Stimulated activated CD4-positive, alpha-beta T cell treated with anti-CD3 and anti-CD28 coated beads, Interleukin-15, amount 100 ng/mL, for 24 hours (primary cell): ENCODE data around the gene AKAP9.
"Not testable (repeated sequence)": the region's sequence is repeated elsewhere in the genome, so short reads cannot be mapped to it uniquely, and the experiment has no call there.

ENCODE experiments used
- DNase-seq: peaks from one replicate; pipeline ENCODE4 v3.0.0-alpha.2; 2020

Gene AKAP9

DNA sequence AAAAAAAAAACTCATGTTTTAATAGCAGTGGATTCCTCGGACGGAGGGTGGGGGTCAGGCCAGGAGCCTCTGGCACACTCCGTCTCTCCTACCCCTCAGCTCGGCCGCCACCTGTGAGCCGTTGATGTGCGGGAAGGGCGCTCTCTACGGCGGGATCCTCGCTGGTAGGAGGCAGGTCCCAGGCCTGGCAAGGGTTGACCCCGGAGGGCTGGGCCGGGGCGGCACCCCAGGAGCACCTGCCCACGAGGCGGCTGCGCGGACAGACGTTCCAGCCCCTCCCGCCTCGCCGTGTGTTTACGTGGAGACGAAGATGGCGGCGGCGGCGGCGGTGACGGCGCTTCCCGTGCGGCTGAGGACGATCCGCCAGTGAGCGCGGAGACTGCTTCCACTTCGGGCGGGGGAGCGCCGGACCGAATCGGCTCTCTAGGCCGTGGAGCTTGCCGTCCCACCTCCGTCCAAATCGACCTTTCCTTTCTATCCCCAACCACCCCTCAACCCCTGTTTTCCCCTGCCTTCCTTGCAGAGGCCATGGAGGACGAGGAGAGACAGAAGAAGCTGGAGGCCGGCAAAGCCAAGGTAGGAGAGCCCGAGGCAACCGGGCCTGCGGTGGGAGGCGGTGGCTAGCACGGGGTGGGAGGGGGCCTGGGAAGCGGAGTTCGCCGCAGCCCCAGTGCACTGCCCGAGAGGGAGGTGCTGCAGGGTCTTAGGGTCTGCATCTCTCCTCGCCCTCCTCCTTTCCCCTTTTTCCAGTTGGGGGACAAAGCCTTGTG lies at the start of gene AKAP9:
Gene AKAP9 (plus strand): TSS at position 291 of the 770 bp plus-strand sequence. CDS start 238 bp downstream, at position 529.
- peak; percentile 94 for DNase-seq

DNA sequence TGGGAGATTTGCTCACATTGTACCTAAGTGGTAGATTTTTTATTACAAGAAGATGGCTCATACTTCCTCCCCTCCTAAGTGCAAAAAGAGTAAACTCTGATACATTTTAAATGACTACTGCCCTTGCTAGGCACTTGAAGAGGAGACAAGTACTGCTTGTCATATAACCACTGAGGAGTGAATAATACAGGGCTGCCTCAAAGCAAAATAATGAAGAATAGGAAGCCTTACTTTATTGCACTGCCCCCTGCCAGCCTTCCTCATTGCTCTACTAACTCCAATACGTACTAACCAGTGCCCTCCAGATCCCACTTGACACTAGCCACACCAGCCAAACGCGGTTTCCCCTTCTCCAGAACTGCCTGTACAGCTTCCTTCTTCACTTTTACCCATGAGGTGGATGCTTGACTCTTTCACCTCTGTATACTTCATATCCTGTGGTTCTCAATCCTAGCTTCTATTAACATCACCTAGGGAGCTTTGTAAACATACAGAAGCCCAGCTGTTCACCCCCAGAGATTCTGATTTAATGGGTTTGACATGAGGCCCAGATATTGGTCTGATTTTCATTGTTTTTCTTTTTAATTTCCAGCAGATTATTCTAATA lies 48.5 kb upstream of the AKAP9 start:
- DNase-seq = no peak

DNA sequence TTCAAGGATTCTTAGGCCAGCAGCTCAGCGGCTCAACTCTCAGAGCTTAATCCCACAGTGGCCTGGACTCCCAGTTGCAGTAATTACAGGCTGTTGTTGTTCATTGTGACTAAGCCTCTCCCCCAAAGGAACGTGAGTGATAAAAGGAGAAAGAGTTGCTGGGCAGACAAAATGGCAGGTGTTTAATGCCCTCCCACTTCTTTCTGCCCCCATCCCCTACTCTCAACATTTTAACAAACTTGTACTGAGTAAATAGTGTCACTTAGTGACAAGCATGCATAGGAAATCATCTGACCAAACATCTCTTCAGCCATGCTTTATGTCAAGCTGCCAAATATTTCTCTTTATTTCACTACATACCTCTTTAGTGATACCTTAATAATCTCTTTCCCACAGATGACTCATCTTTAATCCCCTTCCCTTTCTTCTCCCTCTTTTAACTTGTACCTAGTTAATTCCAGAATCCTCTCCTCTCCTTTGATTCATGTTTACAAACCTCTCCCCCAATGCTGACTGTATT lies 47.8 kb upstream of the AKAP9 start:
- DNase-seq = no peak

DNA sequence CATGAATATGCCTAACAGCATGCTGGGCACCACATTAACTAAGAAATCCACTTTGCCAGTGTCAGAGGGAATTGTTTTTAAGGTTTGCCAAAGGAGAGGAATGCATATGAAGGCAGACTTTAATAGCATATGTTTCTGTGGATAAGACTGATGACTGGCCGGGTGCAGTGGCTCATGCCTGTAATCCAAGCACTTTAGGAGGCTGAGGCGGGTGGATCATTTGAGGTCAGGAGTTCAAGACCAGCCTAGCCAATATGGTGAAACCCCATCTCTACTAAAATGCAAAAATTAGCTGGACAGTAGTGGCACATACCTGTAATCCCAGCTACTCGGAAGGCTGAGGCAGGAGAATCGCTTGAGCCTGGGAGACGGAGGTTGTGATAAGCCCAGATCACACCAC lies 47.0 kb upstream of the AKAP9 start:
- not testable (repeated sequence) for DNase-seq

DNA sequence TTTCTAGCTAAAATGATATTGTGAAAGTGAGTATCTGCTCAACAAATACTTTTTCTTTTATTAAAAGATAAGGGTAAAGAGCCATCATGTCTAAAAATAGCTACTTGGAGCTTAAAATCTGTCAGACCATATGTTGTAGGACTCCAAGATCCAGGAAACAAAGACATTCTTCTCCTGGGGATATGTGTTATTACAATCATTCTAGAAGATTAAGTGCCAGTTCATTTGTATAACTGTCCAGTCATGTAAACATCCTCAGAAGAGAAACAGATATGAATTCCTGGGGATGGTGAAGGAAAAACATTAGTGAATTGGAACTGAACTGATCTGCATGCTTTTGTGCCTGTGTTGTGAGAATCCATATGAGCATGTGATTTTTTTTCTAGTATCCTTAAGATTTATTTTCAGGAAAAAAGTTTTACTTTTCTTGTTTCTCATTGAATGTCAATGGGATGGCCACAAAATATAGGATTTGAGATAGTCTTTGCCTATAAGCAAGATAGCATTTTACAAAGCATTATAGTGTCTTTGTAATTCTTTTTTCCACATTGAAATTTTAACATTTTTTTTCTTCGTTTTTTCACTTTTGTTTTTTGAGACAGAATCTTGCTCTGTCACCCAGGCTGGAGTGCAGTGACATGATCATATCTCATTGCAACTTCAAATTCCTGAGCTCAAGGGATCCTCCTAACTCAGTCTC lies 45.7 kb upstream of the AKAP9 start:
- no peak for DNase-seq

DNA sequence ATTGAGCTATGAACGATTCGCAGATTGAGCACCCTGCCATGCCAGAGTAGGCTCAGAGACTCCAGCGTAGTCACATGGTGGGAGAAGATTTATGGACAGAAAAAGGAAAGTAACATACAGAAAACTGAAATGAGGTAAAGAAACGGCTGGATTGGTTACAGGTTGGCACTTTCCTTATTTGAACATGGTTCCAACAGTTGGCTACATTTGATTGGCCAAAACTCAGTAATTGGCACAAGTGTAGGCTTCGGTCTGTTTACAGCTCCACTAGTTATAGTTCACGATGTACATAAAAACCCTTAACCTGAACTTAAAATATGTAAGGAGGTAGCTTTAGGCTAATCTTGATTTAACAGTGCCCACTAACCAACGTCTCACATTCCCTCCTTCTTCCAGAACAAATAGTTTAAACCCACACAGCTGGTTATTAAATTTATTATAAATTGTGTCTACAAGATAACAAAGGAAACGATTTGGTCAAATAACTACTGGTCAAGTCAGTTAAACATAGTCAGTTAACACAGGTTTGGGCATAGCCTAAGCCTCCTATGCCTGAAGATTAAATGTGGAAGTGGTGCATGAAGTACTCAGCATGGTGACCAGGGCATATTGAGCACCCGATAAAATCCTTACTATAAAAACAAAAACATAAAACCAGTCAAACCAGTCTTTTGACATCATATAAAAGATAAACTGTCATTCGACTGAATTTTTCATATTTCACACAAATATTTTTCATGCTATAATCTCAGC lies 42.2 kb upstream of the AKAP9 start:
- no peak for DNase-seq

DNA sequence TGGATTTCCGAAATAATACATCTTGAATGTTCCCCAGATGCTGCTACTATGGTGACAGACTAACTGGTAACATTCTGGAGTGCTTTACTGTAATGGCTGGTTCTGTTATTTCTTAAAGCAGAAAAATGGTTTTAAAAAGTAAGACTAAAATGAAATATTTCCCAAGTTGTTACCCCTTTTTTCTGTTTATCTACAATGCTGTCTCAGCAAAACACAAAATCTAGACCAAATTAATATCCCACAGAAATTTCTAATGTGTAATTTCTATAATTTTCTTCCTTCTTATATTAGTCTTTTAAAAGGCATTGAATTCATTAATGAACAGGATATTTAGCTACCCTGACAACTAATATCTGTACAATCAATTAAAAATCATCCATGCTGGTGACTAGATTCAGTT lies 41.1 kb upstream of the AKAP9 start:
- no peak for DNase-seq

DNA sequence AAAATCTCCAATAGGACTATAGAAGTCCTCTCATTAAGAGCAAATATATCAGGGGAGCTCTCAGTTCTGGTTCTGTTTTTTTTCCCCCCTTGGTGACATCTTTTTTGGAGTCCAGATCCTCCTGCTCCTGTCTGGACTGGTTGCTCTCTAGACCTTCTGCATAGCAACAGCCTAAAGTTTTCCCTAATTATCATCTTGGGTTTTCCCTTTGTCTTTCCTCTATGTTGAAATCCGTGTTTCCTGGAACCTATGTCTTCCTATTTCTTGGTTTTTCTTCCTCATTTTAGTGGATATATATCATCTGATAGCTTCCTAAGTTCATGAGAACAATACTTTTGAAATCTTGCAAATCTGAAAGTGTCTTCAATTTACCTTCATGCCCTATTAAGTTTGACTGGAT lies 30.5 kb upstream of the AKAP9 start:
- no peak for DNase-seq

DNA sequence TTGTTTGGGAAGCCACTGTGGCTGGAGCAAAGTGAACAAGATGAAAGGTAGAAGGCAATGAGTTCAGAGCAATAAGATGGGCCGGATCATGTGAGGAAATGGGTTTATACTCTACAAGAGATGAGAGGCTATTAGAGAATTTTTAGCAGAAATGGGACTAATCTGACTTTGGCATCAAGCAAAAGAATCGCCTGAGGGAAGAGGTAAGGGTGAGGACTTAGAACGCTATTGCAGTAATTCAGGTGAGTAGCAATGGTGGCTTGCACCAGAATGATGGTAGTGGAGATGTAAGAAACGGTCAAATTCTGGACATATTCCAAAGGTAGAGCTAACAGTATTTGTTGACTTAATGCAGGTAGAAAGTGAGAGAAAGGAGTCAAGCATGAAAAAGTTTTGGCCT lies 29.5 kb upstream of the AKAP9 start:
- no peak for DNase-seq

DNA sequence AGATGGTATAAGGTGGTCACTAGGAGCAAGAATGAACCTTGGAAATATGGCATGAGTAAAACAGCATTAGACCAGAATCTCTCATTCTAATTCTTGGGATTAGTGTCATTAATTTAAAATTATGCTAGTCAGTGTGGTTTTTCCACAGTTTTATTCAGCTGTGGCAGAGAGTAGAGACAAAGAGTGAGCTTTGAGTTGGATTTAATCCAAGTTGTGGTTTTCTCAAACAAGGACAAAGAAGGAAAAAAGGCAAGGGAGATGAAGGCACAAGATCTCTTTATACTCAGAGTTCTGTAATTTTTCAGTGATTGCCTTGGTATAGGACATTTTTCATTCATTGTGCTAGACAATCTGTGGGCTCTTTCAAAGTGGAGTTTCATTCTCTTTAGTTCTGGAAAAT lies 28.2 kb upstream of the AKAP9 start:
- DNase-seq = no peak

DNA sequence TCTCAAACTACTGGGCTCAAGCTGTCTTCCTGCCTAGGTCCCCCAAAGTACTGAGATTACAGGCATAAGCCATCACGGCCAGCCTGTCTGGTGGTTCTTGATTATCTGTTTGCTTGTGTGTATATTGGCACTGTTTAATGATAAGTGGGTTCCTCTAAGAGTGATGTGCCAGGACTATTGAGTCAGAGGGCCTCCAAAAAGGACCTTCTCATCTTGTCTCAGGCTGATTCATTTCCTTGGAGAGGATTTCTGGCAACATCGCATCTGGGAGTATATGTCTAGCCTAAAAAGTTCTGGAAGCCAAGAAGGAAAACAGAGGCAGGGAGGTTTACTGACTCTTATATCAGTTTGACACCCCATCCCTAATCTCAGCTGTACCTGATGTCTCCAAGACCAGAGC lies 27.1 kb upstream of the AKAP9 start:
- no peak for DNase-seq

DNA sequence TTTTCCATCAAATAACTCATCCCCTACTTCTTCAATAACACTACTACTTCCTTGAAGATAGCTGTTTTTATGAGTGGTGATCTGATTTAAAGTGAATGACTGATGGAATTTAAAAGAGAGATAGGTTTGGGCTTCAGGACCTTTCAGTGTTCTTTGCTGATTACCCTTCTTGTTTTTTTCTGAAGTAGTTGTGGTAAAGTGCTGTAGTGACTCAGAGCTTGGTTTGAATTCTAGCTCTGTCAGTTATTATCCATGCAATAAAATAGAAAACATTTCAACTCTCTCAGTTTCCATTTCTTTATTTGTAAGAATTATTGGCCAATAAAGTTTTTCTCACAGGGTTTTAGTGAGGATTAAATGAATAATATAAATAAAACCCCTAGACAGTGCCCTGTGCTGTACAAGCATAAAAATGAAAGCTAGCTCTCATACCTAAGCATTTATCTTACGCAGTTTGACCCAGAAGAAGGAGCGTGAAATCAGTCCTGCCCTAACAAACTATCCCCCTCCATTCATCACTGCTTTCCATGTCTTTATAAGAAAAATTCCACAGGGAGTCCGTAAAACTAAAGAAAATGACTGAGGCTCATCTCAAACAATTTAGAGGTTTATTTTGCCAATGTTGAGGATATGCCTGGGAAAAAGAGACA lies 25.1 kb upstream of the AKAP9 start:
- DNase-seq = no peak

DNA sequence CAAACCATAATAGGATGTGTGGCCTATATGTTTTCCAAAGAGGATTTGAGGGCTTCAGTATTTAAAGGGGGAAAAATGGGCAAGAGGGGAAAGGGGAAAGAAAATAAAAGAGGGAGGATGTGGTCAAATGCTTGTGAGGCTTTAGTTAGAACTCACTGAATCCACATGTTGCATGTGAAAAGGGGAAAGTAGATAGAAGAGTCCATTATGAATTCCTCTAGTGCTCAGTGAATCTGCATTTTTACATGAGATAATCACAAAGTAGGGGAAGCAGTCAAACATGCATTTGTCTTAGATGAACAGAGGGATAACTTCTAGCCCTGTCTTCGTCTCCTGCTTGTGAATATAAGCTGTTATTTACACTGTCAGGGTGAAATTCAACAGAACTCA lies 24.6 kb upstream of the AKAP9 start:
- DNase-seq = no peak

DNA sequence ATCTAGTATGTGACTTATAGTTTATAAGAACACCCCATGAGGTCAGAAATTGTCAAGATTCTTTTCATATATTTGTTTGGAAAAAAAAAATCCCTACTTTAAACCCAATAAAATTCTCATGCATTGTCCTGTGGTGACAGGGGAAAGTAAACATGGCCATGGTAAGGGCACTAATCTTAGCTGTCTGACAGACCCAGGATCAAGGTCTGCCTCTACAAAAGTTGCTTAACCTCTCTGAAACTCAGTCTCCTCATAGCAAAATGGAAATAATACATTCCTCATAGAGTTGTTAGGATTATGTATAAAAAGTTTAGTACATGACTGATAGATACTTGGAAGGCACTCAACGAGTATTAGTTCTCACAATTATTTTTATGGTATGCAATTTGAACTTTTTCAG lies 22.3 kb upstream of the AKAP9 start:
- no peak for DNase-seq

DNA sequence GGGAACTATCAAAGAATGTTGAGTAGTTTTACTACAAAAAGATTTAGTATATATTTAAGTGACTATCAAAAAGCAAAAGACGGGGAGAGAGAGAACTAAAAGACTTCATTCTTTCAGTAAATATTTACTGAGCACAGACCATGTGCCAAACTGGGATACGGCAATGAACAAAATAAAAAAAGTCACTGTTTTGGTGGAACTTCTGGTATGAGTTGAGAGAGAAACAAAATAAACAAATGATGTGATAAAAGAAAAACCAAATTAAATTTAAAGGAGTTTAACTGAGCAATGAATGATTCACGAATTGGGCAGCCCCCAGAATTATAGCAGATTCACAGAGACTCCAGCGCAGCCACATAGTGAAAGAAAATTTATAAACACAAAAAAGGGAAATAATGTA lies 17.8 kb upstream of the AKAP9 start:
- no peak for DNase-seq

DNA sequence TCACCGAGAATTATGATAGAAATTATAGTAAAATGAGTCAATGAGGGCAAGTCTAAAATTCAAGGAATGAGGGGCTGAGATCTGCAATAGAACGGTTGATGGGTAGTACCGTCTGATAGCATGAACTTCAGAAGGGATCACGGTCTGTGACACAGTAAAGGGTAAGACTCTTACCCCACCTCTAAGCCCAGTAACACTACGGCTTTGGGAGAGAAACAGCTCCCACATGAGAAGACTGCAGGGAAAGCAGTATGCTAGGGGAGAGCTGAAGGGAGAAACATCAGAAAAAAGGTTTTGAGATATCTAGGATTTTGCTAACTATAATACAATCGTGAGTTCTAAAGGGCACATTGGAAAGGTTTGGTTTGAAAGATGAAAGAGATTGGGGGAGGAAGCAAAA lies 12.8 kb upstream of the AKAP9 start:
- no peak for DNase-seq

DNA sequence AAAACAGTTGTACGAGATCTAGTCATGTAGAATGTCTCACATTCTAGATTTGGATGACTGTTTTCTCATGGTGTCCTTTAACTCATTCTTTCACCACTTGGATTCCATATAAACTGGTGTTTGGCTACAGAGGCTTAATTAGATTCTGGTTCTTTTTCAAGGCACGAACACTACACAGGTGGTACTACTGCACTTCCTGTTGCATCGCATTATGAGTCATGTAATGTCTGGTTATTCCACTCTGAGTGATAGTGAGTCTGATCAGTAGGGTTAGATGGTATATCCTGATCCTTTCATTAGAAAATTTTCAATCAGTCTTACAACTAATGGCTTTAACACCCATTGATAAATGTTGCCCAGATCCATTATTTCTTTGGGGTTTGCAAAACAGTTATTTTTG lies 11.2 kb upstream of the AKAP9 start:
- no peak for DNase-seq

DNA sequence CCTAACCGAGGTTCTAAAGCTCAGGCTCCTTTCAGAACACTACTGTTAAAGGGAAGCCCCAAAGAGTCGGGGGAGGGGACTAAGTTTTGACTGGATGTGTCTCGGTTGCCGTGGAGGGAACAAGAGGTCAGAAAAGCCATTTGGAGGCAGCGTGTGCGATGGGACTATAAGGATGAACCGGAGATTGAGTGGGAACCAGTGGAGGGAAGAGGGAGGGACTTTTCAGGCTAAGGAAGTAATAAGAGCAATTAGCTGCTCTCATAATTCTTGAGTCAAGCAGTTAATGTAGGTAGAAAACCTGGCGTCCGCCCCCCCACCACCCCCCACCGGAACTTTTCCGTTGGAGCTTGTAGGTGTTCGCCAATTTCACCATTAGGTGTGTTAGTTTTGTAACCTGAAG lies 491 bp upstream of the AKAP9 start:
- peak; percentile 42 for DNase-seq

DNA sequence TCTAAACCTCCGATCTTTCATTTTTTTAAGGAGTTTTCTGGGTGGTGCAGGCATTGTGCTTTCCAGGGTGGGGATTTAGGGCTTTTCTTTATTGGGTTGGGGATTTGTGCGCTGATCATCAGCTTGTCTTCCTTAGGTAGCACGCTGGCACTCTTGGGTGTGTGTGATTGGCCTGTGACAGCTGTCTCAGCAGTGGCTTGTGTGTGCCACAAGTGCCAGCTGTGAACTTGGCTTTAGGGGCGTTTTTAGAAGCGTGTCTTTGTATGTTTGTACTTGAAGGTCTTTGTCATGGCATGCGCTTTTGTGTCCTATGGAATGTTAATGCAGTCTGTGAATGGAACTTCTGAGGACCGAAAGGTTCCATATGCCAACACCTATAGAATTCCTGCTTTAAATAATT lies 788 bp downstream of the AKAP9 start:
- DNase-seq = peak; percentile 48

DNA sequence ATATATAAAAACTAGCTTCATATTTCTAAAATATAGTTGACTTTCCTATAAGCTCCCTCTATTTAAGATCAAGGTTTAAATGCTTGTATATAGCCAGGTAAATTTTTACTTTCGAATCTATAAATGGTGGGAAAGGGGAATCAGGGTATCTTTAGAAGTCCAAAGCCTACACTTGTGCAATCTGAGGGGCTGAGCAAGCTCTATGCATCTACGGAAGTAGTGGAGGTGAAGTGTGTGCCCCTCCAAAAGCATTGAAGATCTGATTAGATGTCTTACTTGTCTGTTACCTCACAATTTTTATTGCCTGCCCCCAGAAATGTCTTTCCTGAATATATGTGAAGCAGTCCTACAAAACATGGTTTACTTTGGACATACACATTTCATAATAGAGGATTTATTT lies 1.6 kb downstream of the AKAP9 start:
- no peak for DNase-seq

DNA sequence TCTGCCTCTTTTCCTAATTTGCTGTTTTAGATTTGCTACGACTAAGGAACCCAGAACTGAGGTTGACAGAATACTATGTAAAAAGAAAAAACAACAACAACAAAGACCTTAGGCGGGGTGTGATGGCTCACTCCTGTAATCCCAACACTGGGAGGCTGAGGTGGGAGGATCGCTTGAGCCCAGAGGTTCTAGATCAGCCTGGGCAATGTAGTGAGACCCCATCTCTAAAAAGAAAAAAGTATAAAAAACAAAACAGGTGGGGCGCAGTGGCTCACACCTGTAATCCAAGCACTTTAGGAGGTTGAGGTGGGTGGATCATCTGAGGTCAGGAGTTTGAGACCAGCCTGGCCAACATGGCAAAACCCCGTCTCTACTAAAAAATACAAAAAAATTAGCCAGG lies 4.3 kb downstream of the AKAP9 start:
- DNase-seq = not testable (repeated sequence)

DNA sequence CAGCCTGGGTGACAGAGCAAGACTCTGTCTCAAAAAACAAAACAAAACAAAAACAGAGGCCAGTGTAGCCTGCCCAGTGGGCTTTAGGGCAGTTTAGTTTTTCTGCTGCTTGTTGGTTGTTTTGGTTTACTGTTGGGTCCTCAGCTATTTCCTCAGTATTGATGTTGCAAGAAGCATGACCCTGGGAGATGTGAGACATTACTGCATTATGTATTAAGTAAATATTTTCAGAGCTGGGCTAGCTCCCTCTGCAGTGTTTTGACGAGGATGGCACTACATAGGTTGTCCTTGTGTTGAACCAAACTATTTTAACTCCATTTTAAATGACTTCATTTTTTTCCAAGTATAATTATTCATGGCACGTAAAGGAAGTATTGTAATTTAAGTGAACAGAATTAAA lies 4.8 kb downstream of the AKAP9 start:
- no peak for DNase-seq

DNA sequence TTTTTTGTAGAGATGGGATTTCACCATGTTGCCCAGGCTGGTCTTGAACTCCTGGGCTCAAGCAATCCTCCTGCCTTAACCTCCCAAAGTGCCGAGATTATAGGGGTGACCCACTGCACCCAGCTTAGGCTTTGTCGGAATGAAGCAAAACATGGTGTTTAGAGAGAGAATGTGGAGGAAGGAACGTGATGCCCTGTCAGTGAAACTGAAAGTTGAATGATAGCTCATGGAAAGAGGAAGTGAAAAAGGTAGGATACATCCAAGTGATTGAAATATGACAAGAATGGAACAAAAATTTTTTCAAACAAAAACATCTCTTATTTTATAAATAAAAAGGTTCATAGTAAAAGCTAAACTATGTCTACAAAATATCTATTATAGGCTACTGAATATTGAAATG lies 5.9 kb downstream of the AKAP9 start:
- no peak for DNase-seq
